ENCODE data around the gene PEAR1.

DNA sequence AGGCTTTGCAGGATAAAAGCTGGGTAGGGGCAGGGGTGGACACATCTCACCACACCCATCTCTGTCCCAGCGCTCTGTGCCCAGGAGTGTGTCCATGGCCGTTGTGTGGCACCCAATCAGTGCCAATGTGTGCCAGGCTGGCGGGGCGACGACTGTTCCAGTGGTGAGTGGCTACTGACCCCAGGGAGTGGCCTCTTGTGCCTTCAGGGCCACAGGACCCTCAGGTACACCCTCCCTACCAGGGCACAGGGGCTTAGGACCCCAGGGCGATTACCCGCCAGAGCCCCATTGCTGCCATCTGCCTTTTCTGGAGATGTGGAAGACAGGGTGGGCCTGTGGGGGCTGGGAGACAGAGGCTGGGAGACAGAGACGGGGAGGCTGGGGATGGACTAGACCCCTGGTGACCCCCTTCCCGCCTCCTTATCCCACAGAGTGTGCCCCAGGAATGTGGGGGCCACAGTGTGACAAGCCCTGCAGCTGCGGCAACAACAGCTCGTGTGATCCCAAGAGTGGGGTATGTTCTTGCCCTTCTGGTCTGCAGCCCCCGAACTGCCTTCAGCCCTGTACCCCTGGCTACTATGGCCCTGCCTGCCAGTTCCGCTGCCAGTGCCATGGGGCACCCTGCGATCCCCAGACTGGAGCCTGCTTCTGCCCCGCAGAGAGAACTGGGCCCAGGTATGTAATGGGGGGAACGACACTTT is 12.8 kb downstream of the PEAR1 start:
- TF ChIP-seq, protein P1, sequence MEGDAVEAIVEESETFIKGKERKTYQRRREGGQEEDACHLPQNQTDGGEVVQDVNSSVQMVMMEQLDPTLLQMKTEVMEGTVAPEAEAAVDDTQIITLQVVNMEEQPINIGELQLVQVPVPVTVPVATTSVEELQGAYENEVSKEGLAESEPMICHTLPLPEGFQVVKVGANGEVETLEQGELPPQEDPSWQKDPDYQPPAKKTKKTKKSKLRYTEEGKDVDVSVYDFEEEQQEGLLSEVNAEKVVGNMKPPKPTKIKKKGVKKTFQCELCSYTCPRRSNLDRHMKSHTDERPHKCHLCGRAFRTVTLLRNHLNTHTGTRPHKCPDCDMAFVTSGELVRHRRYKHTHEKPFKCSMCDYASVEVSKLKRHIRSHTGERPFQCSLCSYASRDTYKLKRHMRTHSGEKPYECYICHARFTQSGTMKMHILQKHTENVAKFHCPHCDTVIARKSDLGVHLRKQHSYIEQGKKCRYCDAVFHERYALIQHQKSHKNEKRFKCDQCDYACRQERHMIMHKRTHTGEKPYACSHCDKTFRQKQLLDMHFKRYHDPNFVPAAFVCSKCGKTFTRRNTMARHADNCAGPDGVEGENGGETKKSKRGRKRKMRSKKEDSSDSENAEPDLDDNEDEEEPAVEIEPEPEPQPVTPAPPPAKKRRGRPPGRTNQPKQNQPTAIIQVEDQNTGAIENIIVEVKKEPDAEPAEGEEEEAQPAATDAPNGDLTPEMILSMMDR (IDR thresholded peaks at IDR 0.05) = no peak
- TF ChIP-seq POLR2A (IDR thresholded peaks at IDR 0.05) = no peak

All from thyroid gland (tissue), 4 donors.